22Rv1 (cell line): ENCODE results near the gene S1PR2.

ENCODE experiments used
- CTCF ChIP-seq: fragments of 450-650 bp; IDR thresholded peaks from 2 replicates; pipeline ENCODE4 v1.5.1; 2017; ENCODE audit warnings: mild to moderate bottlenecking
- ZFX ChIP-seq: fragments of 450-650 bp; IDR thresholded peaks from 2 replicates; pipeline ENCODE4 v1.6.1; 2017; ENCODE audit warnings: antibody characterized with exemption, borderline replicate concordance

- TF ChIP-seq CTCF: no peak
- no peak for TF ChIP-seq ZFX
These were observed 12.5 kb upstream of the S1PR2 start for GRCh38 chr19:10243606-10244005.
